Measurements from ENCODE around the gene LINC00632.

The LINC00632 gene

DNA sequence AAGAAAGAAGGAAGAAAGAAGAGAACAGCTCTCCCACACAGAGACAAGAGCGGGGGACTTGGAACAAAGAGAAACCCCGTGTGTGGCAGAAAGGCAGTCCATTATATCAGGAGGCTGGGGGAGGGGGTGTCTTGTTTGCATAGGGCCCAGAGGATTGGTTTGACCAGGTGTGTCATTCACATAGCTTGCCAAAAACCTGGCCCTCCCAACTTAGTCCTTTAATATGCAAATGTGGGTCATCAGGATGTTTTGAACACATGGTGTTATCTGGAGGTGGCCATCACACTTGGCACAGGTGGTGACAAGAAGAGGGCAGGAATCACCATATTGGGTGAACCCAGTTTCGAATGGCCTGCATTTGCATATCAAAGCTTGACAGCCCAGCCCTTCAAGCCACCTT is 111.7 kb downstream of the LINC00632 start:
- TF ChIP-seq, protein P1, sequence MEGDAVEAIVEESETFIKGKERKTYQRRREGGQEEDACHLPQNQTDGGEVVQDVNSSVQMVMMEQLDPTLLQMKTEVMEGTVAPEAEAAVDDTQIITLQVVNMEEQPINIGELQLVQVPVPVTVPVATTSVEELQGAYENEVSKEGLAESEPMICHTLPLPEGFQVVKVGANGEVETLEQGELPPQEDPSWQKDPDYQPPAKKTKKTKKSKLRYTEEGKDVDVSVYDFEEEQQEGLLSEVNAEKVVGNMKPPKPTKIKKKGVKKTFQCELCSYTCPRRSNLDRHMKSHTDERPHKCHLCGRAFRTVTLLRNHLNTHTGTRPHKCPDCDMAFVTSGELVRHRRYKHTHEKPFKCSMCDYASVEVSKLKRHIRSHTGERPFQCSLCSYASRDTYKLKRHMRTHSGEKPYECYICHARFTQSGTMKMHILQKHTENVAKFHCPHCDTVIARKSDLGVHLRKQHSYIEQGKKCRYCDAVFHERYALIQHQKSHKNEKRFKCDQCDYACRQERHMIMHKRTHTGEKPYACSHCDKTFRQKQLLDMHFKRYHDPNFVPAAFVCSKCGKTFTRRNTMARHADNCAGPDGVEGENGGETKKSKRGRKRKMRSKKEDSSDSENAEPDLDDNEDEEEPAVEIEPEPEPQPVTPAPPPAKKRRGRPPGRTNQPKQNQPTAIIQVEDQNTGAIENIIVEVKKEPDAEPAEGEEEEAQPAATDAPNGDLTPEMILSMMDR (IDR thresholded peaks at IDR 0.05; ENCODE audit: low read depth, low read length, missing control alignments): no peak
- DNase-seq (ENCODE audit: extremely low read depth, low read depth): no peak
- H3K4me3 ChIP-seq (replicated peaks; ENCODE audit: low read depth, low read length): no peak overlapping the region

DNA sequence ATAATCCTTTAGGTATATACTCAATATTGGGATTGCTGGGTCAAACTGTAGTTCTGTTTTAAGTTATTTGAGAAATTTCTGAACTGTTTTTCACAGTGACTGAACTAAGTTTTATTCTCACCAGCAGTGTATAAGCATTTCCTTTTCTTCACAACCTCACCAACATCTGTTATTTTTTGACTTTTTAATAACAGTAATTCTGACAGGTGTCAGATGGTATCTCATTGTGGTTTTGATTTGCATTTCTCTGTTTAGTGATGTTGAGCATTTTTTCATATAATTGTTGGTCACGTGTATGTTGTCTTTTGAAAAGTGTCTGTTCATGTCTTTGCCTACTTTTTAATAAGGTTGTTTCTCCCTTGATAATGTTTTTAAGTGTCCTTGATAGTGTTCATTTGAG is 112.6 kb downstream of the LINC00632 start:
- DNase-seq (ENCODE audit: extremely low read depth, low read depth): no peak
- TF ChIP-seq, protein P1 (IDR thresholded peaks at IDR 0.05; ENCODE audit: low read depth, low read length, missing control alignments): no peak

GRCh38 chrX:140822861-140823260 is 113.3 kb downstream of the LINC00632 start:
- TF ChIP-seq, protein P1 (IDR thresholded peaks at IDR 0.05; ENCODE audit: low read depth, low read length, missing control alignments): no peak
- DNase-seq (ENCODE audit: extremely low read depth, low read depth): no peak
- no peak overlapping the region for H3K4me3 ChIP-seq (replicated peaks; ENCODE audit: low read depth, low read length)

More for the DNA sequence above, 112.6 kb downstream of the LINC00632 start:
- H3K4me3 ChIP-seq (replicated peaks; ENCODE audit: low read depth, low read length): no peak overlapping the region

- TF ChIP-seq, protein P1 (IDR thresholded peaks at IDR 0.05; ENCODE audit: low read depth, low read length, missing control alignments): no peak
- no peak overlapping the region for H3K4me3 ChIP-seq (replicated peaks; ENCODE audit: low read depth, low read length)
- no peak for DNase-seq (ENCODE audit: extremely low read depth, low read depth)
These were observed 127.3 kb downstream of the LINC00632 start for GRCh38 chrX:140836874-140837273.

Measured in HFF-Myc (cell line).